ENCODE measurements around the gene BID. TPM values are rescaled to one million over a fixed set of nuclear protein-coding genes. Genes with fewer than 3 reads are reported as not detected.
"Not testable (repeated sequence)": the region's sequence is repeated elsewhere in the genome, so short reads cannot be mapped to it uniquely, and the experiment has no call there.

Gene BID
- polyA plus RNA-seq, 5 donors: 16.8 to 30.9 (median 20.4) TPM

DNA sequence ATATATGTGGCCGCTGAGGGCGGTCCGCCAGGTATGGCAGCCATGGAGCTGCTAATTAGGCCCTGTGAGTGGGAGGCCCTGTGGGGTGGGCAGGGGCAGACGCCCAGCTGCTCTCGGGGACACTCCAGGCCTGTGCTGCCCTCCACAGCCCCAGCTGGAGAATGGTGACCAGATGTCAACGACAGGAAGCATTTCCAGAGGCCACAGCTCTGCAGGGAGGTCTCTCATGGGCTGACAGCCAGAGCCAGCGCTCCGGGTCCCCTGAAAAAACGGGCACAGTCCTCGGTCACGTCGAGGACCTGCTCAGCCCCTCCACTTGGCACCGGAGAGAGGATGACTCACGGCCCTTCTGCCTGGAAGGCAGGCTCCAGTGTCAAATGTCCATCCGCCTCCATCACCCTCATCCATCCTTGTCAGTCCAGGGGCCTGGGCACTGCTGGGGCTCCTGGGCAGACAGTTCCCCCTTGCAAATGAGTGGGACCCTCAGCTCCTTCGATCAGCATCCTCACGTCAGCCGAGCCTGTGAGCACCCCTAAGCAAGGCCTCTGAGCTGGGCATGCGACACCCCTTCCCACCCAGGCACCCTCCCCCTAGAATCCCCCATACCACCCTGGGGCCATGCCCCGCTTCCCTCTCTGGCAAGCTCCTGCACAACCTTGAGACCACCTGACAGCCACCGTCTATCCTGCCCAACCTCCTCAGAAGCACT, 1.9 kb downstream of the BID start:
- DNase-seq: no peak

- no peak for DNase-seq
Observed at GRCh38 chr22:17770180-17771077, 3.8 kb downstream of the BID start.

DNA sequence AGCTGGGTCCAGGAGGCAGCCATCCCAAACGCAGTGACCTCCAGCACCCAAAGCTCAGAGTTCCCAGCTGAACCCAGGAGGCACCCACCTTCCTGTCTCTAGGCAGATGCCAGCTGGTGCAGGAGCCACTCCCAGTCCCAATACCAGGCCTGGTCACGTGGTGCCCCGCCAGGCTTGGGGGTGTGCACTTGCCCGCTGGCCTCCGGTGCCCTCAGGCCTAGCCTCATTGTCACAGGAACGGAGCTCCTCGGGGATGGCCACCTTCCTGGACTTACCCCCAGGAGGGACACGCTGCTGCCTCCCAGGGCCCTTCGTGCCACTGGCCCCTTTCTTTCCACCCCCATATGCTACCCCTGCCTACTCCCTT, 4.6 kb downstream of the BID start:
- DNase-seq: no peak

- DNase-seq: no peak
Observed at GRCh38 chr22:17769013-17769715, 5.1 kb downstream of the BID start.

GRCh38 chr22:17767233-17768065, 6.8 kb downstream of the BID start:
- no peak for DNase-seq

DNA sequence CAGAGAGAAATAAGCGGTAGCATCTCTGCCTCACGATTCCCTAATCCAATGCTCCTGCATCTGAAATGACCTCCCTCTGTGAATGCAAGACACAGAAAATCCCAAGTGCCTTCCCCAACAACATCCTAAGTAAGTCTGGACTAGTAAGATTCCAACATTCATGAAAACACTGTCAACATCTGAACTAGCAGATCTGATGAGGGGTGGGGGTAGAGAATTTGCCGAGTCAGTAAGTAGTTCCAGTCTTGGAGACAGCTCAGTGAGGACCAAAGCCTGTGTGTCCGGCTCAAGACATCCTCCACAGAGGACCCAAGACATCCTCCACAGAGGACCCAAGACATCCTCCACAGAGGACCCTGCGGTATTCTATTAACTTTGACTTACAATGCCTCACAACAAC, 9.4 kb downstream of the BID start:
- DNase-seq: not testable (repeated sequence)

- DNase-seq: no peak
Observed at GRCh38 chr22:17764036-17764435, 10.2 kb downstream of the BID start.

- not testable (repeated sequence) for DNase-seq
Observed at GRCh38 chr22:17763442-17763841, 10.8 kb downstream of the BID start.

- DNase-seq: no peak
Observed at GRCh38 chr22:17761138-17761488, 13.2 kb downstream of the BID start.

GRCh38 chr22:17754233-17754925, 19.9 kb downstream of the BID start:
- no peak for DNase-seq

DNA sequence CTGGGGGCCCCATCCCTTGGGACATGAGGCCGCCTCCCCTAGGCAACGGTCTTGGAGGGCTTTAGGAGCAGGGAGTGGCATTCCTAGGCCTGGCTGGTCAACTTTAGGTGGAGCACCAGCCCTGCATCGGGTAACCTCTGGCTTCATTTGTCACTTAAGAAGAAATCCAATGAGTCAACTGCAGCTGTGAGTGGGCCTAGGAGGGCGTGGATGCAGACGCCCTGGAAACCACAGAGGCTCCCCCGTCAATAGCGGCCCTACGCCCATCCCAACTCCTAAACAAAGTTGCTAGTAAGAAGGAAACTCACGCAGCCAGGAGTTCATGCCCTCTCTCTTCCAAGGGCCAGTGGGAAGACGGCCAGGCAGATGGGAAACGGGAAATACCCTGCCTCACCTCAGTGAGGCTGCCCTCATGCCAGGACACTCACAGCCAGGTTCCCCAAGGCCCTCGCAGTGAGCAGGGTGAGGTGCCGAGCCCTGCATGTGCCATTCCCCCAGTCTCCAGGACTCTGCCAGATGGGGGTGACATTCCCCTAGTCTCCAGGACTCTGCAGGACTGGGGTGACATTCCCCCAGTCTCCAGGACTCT, 20.8 kb downstream of the BID start:
- no peak for DNase-seq

- no peak for DNase-seq
Observed at GRCh38 chr22:17751596-17751995, 22.7 kb downstream of the BID start.

DNA sequence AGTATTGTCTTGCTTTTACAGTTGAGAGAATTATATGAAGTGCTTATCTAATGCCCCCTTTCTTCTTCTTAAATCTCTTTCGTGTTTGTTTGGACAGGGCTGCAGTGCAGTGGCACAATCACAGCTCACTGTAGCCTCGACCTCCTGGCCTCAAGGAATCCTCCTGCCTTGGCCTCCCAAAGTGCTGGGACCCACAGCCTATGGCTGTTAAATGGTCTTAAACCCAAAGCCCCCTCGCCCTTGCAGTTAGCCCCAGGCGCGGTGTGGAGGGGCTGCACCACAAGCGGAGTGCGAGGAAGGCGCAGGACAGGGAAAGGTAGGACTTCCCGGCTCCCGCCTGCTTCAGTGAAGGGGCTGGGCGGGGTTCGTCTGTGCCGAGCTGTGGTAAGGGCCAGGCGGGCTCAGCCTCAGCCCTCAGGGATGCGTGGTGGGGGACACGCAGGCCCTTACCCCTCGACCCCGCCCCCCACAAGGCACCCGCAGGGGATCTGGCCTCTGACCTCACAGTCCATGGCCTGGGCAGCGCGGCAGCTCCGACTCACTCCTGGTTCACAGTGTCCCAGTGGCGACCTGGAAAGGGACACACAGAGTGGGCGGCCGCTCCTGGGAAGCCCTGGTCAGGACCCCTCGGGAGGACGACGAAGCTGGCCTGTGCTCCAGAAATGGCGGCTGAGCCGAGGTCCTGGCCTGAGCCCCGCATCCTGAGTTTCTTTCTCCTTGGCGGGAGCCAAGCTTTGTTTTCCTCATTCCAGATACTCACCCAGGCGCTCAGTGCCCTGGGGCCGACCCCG, 24.5 kb downstream of the BID start:
- no peak for DNase-seq

DNA sequence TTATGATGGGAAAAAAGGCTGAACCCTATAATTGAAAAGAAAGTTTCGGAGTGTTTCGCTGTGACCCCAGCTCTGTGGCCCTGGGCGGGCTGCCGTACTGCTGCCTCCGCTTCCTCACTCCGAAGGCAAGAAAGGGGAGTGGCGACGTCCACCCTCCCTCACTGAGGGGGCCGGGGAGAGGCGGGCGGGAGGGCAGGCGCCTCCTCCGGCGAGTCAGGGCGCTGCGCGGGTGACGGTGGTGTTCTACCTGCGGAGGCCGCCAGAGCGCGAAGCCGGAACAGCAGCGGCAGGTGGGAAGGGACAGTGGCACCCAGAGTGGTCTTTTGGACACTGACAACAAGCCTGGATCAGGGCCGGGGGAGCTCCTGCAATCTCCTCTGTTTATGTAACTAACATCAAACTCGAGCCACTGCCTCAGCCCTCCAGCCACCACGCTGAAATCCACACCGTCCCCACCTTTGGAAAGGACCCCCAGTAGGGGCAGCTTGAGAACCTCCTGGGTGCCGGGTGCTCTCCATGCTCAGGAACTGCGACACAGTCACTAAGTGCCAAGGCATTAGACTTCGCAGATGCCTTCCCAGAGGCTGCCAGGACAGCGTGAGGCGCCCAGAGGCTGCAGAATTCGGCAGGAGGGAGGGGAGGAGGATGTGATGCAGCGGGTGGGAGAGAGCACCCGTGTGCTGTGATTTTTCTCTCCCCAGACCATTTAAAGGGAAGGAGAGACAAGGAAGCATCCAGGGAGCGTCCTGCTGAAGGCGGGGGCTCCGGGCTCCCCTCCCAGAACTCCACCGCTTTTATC, 25.5 kb downstream of the BID start:
- DNase-seq: no peak

DNA sequence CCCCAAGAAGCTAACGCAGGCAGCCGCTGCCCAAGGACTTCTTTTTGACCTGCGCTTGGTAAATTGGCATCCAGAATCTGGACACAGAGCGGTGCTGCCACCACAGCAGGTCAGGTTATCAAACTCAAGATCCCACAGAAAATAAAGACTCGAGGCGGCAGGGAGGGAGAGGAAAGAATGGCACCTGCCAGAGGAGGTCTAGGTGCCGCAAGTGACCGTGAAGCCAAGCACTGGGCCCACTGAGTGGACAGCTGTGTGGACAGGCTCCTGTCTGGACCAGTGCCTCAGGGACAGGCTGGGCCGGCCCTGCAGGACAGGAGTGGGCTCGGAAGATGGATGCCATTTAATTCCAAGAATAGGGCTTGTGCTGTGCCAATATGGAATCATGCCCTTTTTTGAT, 27.4 kb downstream of the BID start:
- DNase-seq: no peak

- DNase-seq: no peak
Observed at GRCh38 chr22:17744430-17744829, 29.8 kb downstream of the BID start.

GRCh38 chr22:17743661-17744411, 30.4 kb downstream of the BID start:
- no peak for DNase-seq

DNA sequence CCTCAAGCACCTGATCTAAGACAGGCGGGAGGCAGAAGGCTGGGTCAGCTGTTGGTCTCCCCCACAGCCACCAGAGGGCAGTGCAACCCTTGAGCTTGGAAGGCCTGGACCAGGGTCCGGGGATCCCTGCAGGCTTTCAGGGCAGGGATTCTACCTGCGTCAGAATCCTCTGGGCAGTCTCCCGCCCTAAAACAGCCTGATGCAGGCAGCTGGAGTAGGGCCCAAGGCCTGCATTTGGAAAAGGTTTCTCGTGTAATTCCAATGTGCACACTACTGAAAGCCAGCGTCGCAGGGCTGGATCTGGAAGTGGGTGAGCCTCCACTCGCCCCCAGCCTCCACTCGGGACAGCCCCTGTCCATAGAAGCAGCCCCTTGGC, 31.8 kb downstream of the BID start:
- peak; percentile 15 to 37 for DNase-seq

Data from right lung (tissue), 5 donors.